Upper lobe of left lung (tissue), 4 donors: ENCODE measurements around the gene DNAJB2.

ENCODE experiments used
- EP300 ChIP-seq, 4 donors: sonication (generic); formaldehyde crosslinking; IDR thresholded peaks; one replicate each; pipeline ENCODE4 v1.5.1; 2017; ENCODE audit warnings: antibody characterized with exemption in 4 of 4, control low read depth in 2 of 4
- POLR2A ChIP-seq, 4 donors: fragments of 450-650 bp; IDR thresholded peaks; one replicate each; pipeline ENCODE4 v1.5.1; 2016 to 2017; ENCODE audit warnings: antibody characterized with exemption in 4 of 4, mild to moderate bottlenecking in 2 of 4
- TF ChIP-seq, protein P1 (sequence below), 6 experiments: fragments of 450-650 bp in 4 of 6; fragments of 200-600 bp in 2 of 6; sonication (generic) in 2 of 6; IDR thresholded peaks; one replicate each; pipeline ENCODE4 v1.5.1; 2016 to 2019; ENCODE audit warnings: antibody characterized with exemption in 6 of 6

DNA sequence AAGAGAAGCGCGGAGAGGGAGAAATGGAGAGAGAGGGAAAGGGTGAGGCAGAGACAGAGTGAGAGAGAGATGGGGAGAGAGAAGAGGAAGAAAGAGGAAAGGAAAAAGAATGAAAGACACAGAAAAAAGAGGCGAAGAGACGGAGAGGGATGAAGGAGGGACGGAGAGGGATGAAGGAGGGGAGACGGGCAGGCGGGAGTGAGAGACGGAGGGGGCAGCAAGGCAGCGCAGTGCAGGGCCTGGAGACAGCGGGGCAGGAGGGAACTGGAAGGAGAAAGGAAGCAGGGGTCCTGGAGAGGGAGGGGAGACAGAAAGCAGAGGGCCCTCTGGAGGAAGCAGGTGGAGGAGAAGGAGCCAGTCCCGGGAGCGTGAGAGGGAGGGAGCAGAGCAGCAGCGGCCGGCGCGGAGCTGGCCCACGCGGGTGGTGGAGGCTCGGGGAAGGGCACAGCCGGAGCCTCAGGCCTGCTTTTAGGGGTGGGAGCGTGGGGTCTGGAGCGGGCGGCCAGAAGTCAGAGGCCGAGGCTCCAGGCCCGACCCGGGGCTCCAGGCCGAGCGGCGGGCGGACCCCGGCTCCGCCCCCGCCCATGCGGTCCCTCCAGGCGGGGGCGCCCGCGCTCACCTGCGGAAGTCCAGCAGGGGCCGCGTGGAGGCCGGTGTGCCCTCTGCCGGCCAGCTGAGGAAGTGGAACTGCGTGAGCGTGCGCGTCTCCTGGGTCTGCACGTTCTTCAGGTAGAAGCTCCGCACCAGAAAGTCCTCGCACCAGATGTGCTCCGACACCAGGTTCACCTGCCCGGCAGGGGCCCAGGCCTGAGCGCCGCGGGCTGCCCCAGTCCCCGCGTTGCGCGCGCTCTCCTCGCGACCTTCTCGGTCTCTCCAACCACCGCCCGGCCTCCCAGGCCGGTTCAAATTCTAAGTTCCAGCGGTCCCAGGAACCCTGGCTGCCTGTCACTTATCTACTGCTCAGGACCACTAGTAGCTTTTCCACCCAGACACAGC lies 15.5 kb downstream of the DNAJB2 start:
- TF ChIP-seq, protein P1, sequence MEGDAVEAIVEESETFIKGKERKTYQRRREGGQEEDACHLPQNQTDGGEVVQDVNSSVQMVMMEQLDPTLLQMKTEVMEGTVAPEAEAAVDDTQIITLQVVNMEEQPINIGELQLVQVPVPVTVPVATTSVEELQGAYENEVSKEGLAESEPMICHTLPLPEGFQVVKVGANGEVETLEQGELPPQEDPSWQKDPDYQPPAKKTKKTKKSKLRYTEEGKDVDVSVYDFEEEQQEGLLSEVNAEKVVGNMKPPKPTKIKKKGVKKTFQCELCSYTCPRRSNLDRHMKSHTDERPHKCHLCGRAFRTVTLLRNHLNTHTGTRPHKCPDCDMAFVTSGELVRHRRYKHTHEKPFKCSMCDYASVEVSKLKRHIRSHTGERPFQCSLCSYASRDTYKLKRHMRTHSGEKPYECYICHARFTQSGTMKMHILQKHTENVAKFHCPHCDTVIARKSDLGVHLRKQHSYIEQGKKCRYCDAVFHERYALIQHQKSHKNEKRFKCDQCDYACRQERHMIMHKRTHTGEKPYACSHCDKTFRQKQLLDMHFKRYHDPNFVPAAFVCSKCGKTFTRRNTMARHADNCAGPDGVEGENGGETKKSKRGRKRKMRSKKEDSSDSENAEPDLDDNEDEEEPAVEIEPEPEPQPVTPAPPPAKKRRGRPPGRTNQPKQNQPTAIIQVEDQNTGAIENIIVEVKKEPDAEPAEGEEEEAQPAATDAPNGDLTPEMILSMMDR (IDR thresholded peaks at IDR 0.05): peak; percentile 98 to 100 (median 100)
- peak in 2 of 4 donors; percentile 25 to 51 for TF ChIP-seq POLR2A (IDR thresholded peaks at IDR 0.05)
- TF ChIP-seq EP300 (IDR thresholded peaks at IDR 0.05): no peak
